HepG2 (cell line): ENCODE data around the gene TKTL1. TPM values are rescaled to one million over a fixed set of nuclear protein-coding genes. Genes with fewer than 3 reads are reported as not detected.

Experiments
- CHD2 ChIP-seq: IDR thresholded peaks from 2 replicates; pipeline ENCODE4 v1.6.1; 2011; ENCODE audit warnings: low read depth, low read length, improper control_type of control experiment
- HNRNPK ChIP-seq: fragments of 200-400 bp; formaldehyde crosslinking; IDR thresholded peaks from 2 replicates; pipeline ENCODE4 v1.6.1; 2018; ENCODE audit warnings: low read length, low read depth, moderate library complexity, mild to moderate bottlenecking; ENCODE audit not compliant: poor library complexity, severe bottlenecking
- KDM6A ChIP-seq: IDR thresholded peaks from 2 replicates; pipeline ENCODE4 v1.6.1; 2016; ENCODE audit warnings: low read depth
- KLF16 ChIP-seq, 2 experiments: sonication (generic) in 1 of 2; formaldehyde crosslinking in 1 of 2; IDR thresholded peaks; 2 replicates each; pipeline versions ENCODE4 v1.6.1 to v1.8.0; 2016 to 2023; ENCODE audit warnings: missing genetic modification reagents in 2 of 2, missing compliant biosample characterization in 1 of 2
- MED1 ChIP-seq: sonication (generic); formaldehyde crosslinking; IDR thresholded peaks from 2 replicates; pipeline ENCODE4 v1.4.0; 2020; ENCODE audit warnings: missing genetic modification reagents
- MTF2 ChIP-seq: sonication (generic); formaldehyde crosslinking; IDR thresholded peaks from 2 replicates; pipeline ENCODE4 v1.5.0; 2020; ENCODE audit warnings: missing genetic modification reagents, borderline replicate concordance
- NR2C2 ChIP-seq: sonication (generic); formaldehyde crosslinking; IDR thresholded peaks from 2 replicates; pipeline ENCODE4 v1.4.0; 2020; ENCODE audit warnings: missing genetic modification reagents, mild to moderate bottlenecking, moderate library complexity, borderline replicate concordance
- NRL ChIP-seq: sonication (generic); formaldehyde crosslinking; IDR thresholded peaks from 2 replicates; pipeline ENCODE4 v1.5.0; 2020; ENCODE audit warnings: missing genetic modification reagents, mild to moderate bottlenecking, moderate library complexity, borderline replicate concordance
- REL ChIP-seq: sonication (generic); formaldehyde crosslinking; conservative IDR thresholded peaks from 2 replicates; pipeline ENCODE4 v1.8.0; 2022; ENCODE audit warnings: mild to moderate bottlenecking, missing genetic modification reagents, moderate library complexity
- RELA ChIP-seq: sonication (generic); formaldehyde crosslinking; IDR thresholded peaks from 2 replicates; pipeline ENCODE4 v1.4.0; 2020; ENCODE audit warnings: missing genetic modification reagents
- SALL2 ChIP-seq: sonication (generic); formaldehyde crosslinking; IDR thresholded peaks from 2 replicates; pipeline ENCODE4 v1.8.1; 2023; ENCODE audit warnings: mild to moderate bottlenecking, missing genetic modification reagents, inconsistent platforms
- SIX4 ChIP-seq: sonication (generic); formaldehyde crosslinking; IDR thresholded peaks from 2 replicates; pipeline ENCODE4 v1.4.0; 2020; ENCODE audit warnings: missing genetic modification reagents
- SMARCC2 ChIP-seq: fragments of 450-650 bp; IDR thresholded peaks from 2 replicates; pipeline ENCODE4 v1.6.1; 2017; ENCODE audit warnings: antibody characterized with exemption, mild to moderate bottlenecking
- SNAI1 ChIP-seq: sonication (generic); formaldehyde crosslinking; IDR thresholded peaks from 2 replicates; pipeline ENCODE4 v1.5.0; 2020; ENCODE audit warnings: mild to moderate bottlenecking, missing genetic modification reagents, borderline replicate concordance
- SP2 ChIP-seq: sonication (generic); formaldehyde crosslinking; IDR thresholded peaks from 2 replicates; pipeline ENCODE4 v1.5.1; 2020; ENCODE audit warnings: mild to moderate bottlenecking, missing genetic modification reagents
- TGIF2 ChIP-seq: IDR thresholded peaks from 2 replicates; pipeline ENCODE4 v1.6.1; 2016; ENCODE audit warnings: control low read depth, missing compliant biosample characterization
- TSC22D2 ChIP-seq: sonication (generic); formaldehyde crosslinking; IDR thresholded peaks from 2 replicates; pipeline ENCODE4 v1.5.1; 2020; ENCODE audit warnings: missing genetic modification reagents, mild to moderate bottlenecking, borderline replicate concordance
- ZFYVE20 ChIP-seq: sonication (generic); formaldehyde crosslinking; IDR thresholded peaks from 2 replicates; pipeline ENCODE4 v1.8.0; 2023; ENCODE audit warnings: low read depth, mild to moderate bottlenecking, moderate library complexity, missing genetic modification reagents, borderline replicate concordance
- ZNF17 ChIP-seq: sonication (generic); formaldehyde crosslinking; IDR thresholded peaks from 2 replicates; pipeline ENCODE4 v1.5.0; 2020; ENCODE audit warnings: mild to moderate bottlenecking, missing genetic modification reagents
- ZNF263 ChIP-seq: sonication (generic); formaldehyde crosslinking; IDR thresholded peaks from 2 replicates; pipeline ENCODE4 v1.4.0; 2020; ENCODE audit warnings: missing genetic modification reagents
- ZNF556 ChIP-seq: sonication (generic); formaldehyde crosslinking; IDR thresholded peaks from 2 replicates; pipeline ENCODE4 v1.4.0; 2020; ENCODE audit warnings: mild to moderate bottlenecking, missing genetic modification reagents, borderline replicate concordance
- ZNF619 ChIP-seq: sonication (generic); formaldehyde crosslinking; IDR thresholded peaks from 2 replicates; pipeline ENCODE4 v1.4.0; 2020; ENCODE audit warnings: mild to moderate bottlenecking, missing genetic modification reagents
- ZNF672 ChIP-seq: sonication (generic); formaldehyde crosslinking; IDR thresholded peaks from 2 replicates; pipeline ENCODE4 v1.8.1; 2022; ENCODE audit warnings: missing genetic modification reagents
- ZNF792 ChIP-seq: IDR thresholded peaks from 2 replicates; pipeline ENCODE4 v1.6.1; 2016
- ZSCAN29 ChIP-seq: sonication (generic); formaldehyde crosslinking; conservative IDR thresholded peaks from 2 replicates; pipeline ENCODE4 v1.4.0; 2020; ENCODE audit warnings: mild to moderate bottlenecking, missing genetic modification reagents
- polyA plus RNA-seq, 8 experiments: library from polyadenylated mRNA; depleted of rRNA in 3 of 8; stranded (reverse) in 7 of 8; unstranded in 1 of 8; fragments of >200 nt; fragmentation: Illumina TruSeq in 4 of 8; extraction: Trizol in 4 of 8; gene quantifications; 2 replicates each; pipeline versions ENCODE4 v1.2.1 to v1.2.3, GENCODE V29; 2011 to 2016; ENCODE audit warnings: low read depth in 4 of 8, missing spikeins in 1 of 8, mixed read lengths in 1 of 8; ENCODE audit not compliant: insufficient read depth in 1 of 8
- total RNA-seq, 5 experiments: library from RNA; depleted of rRNA; stranded (reverse); fragments of >200 nt; fragmentation: Illumina TruSeq; extraction: Trizol; gene quantifications; 2 replicates each; pipeline ENCODE4 v1.2.3, GENCODE V29; 2016; ENCODE audit warnings: low read depth in 1 of 5
- TF ChIP-seq, protein P1 (sequence below): sonication (generic); formaldehyde crosslinking; conservative IDR thresholded peaks from 2 replicates; pipeline ENCODE4 v1.5.0; 2020; ENCODE audit warnings: missing genetic modification reagents
- TF ChIP-seq, protein P2 (sequence below): sonication (generic); formaldehyde crosslinking; IDR thresholded peaks from 2 replicates; pipeline ENCODE4 v1.5.1; 2020; ENCODE audit warnings: mild to moderate bottlenecking, missing genetic modification reagents, moderate library complexity
- TF ChIP-seq, protein P3 (sequence below): sonication (generic); formaldehyde crosslinking; IDR thresholded peaks from 2 replicates; pipeline ENCODE4 v1.4.0; 2020; ENCODE audit warnings: missing genetic modification reagents

TKTL1 gene
- total and polyA plus RNA-seq, 2 of the 13 experiments (the other 11 are each of a cell fraction or from before 2014, with no cell fraction given): not detected

DNA sequence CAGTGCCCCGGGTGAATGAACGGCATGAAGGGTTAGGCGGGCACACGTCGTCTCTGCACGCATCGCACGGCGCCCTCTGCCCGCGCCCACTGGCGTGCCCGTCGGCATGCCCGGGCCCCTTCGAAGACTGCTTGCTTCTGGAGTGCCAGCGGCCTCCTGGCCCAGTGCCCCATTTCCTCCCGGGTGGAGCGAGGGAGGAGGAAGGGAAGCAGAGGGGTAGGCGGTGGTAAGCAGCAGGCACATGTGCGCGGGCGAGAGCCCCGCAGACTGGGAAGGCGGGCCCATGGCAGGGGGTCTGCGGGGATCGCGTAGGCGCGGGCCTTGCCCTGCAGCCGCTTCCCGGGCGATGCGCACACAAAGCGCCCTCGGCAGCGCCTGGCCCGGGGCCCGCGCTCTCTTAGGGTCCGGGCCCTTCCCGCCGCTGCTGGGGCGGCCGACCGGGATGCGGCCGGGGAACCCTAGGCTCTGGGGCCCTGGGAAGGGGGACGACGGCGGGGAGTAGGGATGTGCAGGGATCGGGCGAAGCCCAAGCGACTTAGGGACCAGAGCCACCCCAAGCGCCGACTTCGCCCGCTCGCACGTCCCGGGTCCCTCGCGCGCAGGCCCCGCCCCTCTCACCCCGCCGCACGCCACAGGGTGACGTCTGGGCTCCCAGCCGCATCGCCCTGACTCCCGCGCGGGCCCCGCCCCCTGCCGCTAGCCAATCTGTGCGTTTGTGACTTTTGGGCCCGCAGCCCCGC, 82.6 kb downstream of the TKTL1 start (continued):
- TF ChIP-seq NR2C2 (CRISPR knock-in tag) (peak; percentile 8; the same call in 1 of the 2 replicates), SALL2 (CRISPR knock-in tag) (no peak), ZNF619 (CRISPR knock-in tag) (no peak), SNAI1 (CRISPR knock-in tag) (no peak), NRL (CRISPR knock-in tag) (no peak), CHD2 (no peak), ZNF792 (CRISPR knock-in tag) (0 out of 2 replicates have a peak, but pooled peaks have one; percentile 12), TGIF2 (CRISPR knock-in tag) (no peak), SIX4 (CRISPR knock-in tag) (no peak), KLF16 (CRISPR knock-in tag; IDR thresholded peaks at IDR 0.05) (no peak), RELA (CRISPR knock-in tag) (no peak), ZSCAN29 (CRISPR knock-in tag) (no peak), ZFYVE20 (CRISPR knock-in tag) (no peak), ZNF263 (CRISPR knock-in tag) (0 out of 2 replicates have a peak, but pooled peaks have one; percentile 25), SP2 (CRISPR knock-in tag) (no peak), REL (CRISPR knock-in tag) (peak; percentile 16; the same call in 1 of the 2 replicates), MTF2 (CRISPR knock-in tag) (no peak), KDM6A (CRISPR knock-in tag) (no peak), SMARCC2 (no peak), MED1 (CRISPR knock-in tag) (peak; percentile 25; the same call in 1 of the 2 replicates), ZNF556 (CRISPR knock-in tag) (no peak), TSC22D2 (CRISPR knock-in tag) (no peak), HNRNPK (peak; percentile 52), ZNF672 (CRISPR knock-in tag) (no peak), ZNF17 (no peak)
- TF ChIP-seq, protein P1, sequence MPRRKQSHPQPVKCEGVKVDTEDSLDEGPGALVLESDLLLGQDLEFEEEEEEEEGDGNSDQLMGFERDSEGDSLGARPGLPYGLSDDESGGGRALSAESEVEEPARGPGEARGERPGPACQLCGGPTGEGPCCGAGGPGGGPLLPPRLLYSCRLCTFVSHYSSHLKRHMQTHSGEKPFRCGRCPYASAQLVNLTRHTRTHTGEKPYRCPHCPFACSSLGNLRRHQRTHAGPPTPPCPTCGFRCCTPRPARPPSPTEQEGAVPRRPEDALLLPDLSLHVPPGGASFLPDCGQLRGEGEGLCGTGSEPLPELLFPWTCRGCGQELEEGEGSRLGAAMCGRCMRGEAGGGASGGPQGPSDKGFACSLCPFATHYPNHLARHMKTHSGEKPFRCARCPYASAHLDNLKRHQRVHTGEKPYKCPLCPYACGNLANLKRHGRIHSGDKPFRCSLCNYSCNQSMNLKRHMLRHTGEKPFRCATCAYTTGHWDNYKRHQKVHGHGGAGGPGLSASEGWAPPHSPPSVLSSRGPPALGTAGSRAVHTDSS (CRISPR knock-in tag): no peak
- TF ChIP-seq, protein P2, sequence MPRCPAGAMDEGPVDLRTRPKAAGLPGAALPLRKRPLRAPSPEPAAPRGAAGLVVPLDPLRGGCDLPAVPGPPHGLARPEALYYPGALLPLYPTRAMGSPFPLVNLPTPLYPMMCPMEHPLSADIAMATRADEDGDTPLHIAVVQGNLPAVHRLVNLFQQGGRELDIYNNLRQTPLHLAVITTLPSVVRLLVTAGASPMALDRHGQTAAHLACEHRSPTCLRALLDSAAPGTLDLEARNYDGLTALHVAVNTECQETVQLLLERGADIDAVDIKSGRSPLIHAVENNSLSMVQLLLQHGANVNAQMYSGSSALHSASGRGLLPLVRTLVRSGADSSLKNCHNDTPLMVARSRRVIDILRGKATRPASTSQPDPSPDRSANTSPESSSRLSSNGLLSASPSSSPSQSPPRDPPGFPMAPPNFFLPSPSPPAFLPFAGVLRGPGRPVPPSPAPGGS (CRISPR knock-in tag): peak; percentile 56; the same call in 1 of the 2 replicates
- TF ChIP-seq, protein P3, sequence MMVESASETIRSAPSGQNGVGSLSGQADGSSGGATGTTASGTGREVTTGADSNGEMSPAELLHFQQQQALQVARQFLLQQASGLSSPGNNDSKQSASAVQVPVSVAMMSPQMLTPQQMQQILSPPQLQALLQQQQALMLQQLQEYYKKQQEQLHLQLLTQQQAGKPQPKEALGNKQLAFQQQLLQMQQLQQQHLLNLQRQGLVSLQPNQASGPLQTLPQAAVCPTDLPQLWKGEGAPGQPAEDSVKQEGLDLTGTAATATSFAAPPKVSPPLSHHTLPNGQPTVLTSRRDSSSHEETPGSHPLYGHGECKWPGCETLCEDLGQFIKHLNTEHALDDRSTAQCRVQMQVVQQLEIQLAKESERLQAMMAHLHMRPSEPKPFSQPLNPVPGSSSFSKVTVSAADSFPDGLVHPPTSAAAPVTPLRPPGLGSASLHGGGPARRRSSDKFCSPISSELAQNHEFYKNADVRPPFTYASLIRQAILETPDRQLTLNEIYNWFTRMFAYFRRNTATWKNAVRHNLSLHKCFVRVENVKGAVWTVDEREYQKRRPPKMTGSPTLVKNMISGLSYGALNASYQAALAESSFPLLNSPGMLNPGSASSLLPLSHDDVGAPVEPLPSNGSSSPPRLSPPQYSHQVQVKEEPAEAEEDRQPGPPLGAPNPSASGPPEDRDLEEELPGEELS: no peak
